ENCODE data around the gene BIRC3.
"Not testable (repeated sequence)": the region's sequence is repeated elsewhere in the genome, so short reads cannot be mapped to it uniquely, and the experiment has no call there.

The BIRC3 gene

DNA sequence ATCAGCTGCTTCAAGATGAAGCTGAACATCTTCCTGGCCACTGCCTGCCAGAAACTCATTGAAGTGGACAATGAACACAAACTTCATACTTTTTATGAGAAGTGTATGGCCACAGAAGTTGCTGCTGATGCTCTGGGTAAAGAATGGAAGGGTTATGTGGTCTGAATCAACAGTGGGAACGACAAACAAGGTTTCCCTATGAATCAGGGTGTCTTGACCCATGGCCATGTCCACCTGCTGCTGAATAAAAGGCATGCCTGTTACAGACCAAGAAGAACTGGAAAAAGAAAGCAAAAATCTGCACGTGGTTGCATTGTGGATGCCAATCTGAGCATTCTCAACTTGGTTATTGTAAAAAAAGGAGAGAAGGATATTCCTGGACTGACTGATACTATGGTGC lies 22.2 kb upstream of the BIRC3 start:
- DNase-seq (ENCODE audit: low read depth in 2 of 2): no peak

DNA sequence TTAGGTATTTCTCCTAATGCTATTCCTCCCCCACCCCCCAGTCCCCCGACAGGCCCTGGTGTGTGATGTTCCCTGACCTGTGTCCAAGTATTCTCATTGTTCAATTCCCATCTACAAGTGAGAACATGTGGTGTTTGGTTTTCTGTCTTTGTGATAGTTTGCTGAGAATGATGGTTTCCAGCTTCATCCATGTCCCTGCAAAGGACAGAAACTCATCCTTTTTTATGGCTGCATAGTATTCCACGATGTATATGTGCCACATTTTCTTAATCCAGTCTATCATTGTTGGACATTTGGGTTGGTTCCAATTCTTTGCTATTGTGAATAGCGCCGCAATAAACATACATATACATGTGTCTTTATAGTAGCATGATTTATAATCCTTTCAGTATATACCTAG lies 20.5 kb upstream of the BIRC3 start:
- DNase-seq (ENCODE audit: low read depth in 2 of 2): not testable (repeated sequence)

DNA sequence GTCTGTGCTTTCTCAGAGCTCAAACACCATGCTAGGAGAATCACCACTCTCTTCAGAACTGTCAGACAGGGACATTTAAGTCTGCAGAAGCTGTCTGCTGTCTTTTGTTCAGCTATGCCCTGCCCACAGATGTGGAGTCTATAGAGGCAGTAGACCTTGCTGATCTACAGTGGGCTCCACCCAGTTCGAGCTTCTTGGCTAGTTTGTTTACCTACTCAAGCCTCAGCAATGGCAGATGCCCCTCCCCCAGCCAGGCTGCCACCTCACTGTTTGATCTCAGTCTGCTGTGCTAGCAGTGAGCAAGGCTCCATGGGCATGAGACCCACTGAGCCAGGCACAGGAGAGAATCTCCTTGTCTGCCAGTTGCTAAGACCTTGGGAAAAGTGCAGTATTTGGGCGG lies 16.4 kb upstream of the BIRC3 start:
- DNase-seq (ENCODE audit: low read depth in 2 of 2): not testable (repeated sequence)

DNA sequence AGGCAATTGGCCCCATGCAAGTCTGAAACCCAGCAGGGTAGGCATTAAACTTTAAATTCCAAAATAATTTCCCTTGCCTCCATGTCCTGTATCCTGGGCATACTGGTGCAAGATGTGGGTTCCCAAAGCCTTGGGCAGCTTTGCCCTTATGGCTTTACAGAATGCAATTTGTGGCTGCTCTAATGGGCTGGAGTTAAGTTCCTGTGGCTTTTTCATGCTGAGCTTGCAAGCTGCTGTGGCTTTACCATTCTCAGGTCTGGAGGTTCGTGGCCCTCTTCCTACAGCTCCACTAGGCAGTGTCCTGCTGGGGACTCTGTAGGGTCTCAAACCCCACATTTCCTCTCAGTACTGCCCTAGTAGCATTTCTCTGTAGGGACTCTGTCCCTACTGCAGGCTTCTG lies 15.0 kb upstream of the BIRC3 start:
- no peak for DNase-seq (ENCODE audit: low read depth in 2 of 2)

DNA sequence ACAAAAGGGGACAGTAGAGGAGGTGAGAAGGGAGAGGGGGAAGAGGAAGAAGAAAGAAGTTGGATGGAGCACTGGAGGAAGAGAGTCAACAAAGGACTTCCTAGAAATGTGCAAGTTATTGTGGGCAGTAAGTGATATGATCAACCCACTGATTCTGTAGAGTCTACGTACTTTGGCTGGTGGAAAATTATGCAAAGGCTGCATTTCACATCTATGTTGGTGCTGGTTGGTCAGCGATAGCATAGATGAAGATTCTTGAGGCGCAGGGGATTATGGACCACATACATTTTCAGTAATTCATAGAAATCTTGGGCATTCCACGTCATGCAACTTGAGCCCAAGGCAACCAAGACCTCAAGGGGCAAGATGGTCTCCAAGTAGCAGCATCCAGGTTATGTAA lies 12.6 kb upstream of the BIRC3 start:
- DNase-seq (ENCODE audit: low read depth in 2 of 2): no peak

DNA sequence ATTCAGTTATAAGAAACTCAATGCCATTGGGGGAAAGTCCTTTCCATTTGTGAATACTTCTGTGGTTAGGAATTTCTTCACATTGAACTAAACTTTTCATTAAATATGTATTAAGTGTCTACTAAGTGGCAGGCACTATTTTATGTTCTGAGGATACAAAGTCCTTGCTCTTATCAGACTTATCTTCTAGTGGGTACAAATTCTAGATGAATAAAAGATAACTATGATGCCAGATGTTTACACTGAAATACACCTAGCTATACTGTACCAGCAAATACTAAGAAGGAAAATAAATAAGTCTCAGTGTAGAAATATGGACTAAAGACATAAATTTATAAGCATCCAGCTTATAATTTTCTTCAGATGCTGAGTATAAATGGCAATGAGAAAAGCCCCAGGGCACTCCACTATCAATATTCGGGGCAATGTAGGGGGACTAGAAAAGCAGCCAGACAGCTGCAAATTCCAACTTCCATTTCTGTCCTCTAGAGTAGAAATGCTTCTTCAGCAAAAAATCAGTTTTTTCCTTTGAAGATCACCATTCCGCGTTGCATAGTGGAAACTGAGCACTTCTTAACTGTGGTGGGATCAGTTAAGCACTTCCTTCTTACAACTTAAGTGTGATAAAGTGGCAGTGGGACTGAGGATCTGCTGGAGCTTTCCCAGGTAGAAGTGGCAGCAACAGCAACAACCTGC lies 11.8 kb upstream of the BIRC3 start:
- DNase-seq (ENCODE audit: low read depth in 2 of 2): no peak

DNA sequence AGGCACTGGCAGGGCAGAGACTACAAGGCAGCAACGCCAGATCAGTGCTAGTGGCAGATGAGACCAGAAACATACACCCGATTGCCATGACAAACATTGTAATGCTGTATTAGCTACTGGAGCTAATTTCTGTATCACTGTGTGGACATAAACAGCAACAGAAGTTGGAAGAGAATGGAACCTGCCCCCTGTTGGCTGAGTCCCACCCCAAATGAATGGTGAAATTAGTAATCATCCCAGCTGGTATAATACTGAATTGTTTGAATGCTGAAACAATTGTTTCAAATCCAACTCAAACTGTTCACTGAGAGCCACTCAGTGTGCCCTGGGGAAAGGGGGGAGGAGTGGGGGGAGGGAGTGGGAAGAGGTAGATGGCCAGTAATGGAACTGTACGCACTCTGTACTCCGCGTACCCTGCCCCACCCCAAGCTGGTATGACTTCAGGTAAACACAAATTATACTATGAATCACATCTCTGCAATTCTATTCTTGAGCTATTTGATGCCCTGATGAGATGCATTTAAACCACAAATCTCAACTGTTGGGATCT lies 11.2 kb upstream of the BIRC3 start:
- no peak for DNase-seq (ENCODE audit: low read depth in 2 of 2)

DNA sequence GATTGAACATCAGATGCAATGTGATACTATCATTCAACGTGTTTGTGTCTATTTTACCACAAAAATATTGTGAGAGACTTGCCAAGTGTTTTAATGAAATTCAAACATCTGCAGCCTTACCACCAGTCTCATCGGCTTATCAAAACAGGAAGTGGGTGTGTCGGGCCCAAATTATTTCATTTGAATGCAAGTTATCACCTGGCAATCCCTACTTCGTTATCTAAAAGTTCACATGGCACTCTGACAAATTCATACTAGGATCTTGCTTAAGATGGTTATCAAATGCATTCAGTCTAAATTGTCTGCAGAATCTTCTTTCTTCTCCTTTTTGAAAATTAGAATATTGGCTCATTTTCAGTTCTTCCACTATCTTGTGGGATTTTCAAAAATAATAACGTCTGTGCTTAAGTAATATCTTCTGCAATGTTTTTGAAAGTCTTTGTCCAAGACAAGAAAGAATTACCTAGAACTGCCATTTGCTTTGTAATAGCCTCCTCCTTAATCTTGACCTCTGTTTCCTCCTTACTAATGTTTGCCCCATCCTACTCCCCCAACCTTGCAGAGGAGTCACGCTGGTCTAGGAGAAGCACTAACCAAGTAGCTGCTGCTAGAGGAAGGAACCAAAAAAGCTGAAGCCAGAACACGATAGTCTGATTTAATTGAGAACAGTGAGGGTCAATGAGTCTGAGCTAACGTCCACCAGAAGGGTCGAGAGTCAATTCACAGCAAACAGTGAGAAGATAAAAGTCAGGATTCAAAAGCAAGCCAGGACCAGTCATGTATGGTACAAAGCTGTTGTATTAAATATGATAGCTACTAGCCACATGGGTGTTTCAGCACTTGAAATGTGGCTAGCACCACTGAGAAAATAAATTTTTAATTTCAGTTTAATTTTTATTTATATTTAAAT lies 10.2 kb upstream of the BIRC3 start:
- DNase-seq (ENCODE audit: low read depth in 2 of 2): no peak

DNA sequence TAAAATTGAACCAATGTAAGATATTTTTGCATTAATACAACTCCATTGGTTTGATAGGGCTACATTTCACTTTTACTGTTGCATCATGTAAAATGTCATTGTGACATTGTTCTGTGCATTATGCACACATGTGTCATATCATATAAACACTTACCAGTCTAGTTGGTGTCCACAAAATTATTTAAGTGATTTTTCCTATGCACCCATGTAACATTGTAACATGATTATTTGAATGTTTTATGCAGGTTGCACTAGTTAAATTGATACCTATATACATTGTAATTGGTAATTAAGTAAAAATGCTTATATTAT lies 9.6 kb upstream of the BIRC3 start:
- no peak for DNase-seq (ENCODE audit: low read depth in 2 of 2)

DNA sequence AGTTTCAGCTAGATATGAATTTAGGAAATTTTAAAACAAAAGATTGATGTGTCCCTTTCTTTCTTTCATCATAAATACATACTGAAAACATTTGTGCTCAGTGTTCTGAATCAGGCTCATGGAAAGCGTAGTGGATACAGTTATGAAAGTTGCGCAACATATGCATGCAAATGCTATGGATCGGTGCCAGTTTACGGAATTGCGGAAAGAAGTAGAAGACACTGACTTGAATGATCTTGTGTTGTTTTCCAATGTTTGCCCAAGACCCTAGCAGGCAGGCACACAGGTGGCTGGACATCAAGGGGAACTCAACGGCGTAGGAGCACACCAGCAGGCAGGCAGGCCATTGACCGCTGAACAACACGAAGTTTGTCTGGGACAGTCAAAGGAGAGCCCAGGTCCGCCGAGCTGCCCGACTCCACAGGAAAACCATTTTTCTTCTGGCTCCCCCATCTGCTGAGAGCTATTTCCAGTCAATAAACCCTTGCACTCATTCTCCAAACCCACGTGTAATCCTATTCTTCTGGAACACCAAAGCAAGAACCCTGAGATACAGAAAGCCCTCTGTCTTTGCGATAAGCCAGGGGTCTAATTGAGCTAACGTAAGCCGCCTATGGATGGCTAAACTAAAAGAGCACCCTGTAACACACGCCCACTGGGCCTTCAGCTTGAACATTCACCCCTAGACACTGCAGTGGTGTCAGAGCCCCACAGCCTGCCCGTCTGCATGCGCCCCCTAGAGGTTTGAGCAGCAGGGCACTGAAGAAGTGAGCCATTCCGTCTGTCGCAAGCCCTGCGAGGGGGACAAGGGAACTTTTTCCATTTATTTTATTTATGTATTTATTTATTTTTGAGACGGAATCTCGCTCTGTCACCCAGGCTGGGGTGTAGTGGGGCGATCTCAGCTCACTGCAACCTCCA lies 7.4 kb upstream of the BIRC3 start:
- no peak for DNase-seq (ENCODE audit: low read depth in 2 of 2)

DNA sequence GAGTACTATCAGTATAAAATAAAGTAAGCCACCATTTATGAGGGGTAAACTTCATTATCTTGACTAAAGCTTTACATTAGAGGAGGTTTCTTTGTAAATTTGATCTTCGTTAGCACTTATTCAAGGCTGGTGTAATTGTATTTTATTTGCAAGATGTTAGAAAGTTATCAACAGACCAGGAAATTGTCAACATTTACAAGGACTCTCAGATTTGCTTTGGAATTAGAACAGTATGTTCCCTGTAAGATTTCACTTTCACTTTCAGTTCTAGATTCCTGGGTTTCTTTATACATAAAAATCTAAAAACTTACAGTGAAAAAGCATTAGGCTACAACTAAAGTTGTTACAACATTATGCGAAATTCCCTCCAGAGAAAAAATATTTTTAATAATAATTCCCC lies 4.6 kb upstream of the BIRC3 start:
- DNase-seq (ENCODE audit: low read depth in 2 of 2): no peak

DNA sequence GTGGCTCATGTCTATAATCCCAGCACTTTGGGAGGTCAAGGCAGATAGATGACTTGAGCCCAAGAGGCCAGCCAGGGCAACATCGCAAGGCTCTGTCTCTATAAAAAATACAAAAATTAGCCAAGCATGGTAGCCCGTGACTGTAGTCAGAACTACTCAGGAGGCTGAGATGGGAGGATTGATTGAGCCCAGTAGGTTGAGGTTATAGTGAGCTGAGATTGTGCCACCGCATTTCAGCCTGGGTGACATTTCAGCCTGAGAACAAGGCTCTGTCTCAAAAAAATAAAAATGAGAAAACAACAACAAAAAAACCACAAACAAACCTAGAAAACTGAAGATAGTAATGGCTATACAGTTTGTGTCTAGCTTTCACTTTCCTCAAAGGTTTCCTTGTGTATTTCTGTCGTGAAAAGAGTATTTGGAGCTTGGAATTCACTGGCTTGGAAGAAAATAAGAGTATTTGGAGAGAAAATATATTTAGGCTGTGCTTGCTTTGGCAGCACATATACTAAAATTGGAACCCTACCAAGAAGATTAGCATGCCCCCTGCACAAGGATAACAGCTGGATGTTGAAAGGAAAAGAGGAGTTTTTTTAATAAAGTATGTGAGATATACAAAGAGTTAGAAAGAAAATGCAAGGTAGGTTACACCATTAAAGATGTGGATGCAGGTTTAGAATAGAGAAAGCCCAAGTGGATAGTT lies 3.9 kb upstream of the BIRC3 start:
- DNase-seq (ENCODE audit: low read depth in 2 of 2): no peak

DNA sequence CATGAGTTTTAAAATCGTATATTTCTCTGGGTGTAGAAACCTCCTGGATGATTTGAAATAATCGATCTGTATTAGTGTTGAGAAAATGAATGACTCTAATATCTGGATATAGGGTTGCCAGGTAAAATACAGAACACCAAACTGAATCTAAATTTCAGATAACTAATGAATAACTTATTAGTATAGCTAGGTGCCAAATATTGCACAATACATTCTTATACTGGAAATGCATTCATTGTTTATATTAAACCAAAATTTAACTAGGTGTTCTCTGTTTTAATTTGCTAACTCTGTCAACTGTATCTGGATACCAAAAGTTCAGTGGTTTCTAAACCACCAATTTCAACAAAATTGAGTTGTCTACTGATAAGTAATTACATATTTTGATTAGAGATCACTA lies 2.5 kb upstream of the BIRC3 start:
- DNase-seq (ENCODE audit: low read depth in 2 of 2): no peak

DNA sequence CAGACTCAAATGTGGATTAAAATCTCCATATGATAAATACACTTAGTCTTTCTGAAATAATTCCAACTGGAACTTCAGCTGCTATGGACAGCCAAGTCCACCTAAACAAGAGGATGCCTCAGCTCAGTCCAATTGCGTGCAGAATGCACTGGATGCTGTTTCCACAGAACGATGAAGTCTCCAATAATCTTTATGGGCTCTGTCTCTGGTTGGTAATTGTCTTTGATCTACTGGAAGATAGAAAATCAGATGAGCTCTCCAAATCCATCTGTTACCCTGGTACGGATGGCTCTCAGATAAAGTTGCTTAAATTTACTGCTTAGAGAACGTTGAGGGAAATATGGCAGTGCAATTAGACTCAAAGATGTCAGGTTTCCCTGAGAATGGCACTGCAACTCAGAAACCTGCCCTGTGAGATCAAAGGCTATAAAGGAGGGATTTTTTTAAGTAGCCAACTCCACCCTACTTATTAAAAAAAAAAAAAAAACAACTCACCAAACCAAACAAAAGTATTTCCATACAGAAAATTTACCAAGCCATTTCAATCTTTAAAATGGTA lies 859 bp upstream of the BIRC3 start:
- DNase-seq (ENCODE audit: low read depth in 2 of 2): no peak

DNA sequence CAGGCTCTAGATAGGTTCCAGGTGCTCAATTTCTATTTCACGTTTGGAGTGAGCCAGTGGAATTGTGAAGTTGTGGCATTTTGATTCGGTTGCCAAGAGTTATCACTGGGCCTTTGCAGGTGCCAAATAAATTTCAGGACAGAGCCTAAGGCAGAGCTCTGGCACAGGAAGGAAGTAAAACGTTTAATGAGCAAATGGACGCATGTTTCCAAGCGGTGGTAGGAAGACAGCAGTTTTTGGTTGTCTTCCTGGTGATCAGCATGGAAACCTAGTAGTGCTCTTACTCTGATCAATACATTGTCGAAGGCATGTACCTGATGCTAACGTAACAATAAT lies 452 bp downstream of the BIRC3 start:
- DNase-seq (ENCODE audit: low read depth in 2 of 2): no peak

DNA sequence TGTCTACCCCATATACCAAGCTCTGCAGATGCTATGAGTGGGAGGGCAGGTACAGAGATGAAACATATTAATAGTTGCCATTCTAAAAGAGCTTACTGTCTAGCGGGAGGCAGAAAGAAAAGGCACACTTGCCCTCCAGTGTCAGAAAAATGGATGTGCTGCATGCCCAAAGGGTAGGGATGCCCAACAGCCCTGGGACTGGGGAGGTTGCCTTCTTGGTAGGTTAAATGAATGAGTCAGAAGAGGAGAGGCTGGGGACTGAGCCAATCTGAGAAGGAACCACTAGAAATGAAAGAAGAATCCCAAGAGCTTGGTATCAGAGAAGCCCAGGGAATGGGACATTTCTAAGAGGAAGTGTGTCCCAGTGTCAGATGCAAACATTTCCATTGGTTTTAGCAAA lies 1.2 kb downstream of the BIRC3 start:
- no peak for DNase-seq (ENCODE audit: low read depth in 2 of 2)

DNA sequence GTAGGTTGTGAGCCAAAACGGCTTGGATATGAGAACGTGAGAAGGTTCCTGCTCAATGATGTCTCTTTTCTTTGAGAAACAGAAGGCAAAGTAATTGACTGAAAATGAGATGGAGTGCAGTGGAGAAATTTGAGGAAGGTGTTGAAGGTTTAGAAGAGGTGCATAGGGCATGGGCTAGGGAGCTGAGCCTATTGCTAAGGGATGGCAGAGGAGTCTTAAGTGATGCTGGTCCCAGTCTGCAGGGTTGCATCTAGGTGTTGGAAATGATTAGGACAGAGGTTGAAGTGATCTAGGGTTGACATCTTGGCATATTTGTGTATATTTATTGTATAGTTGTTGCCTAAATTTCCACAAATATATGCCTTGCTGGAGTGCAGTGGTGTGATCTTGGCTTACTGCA lies 2.3 kb downstream of the BIRC3 start:
- DNase-seq (ENCODE audit: low read depth in 2 of 2): no peak

DNA sequence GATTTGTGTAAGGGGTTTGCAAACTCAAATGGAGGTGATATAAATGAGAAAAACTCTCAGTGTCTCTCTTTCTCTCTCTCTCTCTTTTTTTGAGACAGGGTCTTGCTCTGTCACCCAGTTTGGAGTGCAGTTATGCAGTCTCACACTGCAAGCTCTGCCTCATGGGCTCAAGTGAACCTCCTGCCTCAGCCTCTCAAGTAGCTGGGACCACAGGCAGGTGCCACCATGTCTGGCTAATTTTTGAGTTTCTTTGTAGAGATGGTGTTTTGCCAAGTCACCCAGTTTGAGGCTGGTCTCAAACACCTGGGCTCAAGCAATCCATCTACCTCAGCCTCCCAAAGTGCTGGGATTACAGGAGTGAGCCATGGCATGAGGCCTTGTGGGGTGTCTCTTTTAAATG lies 2.9 kb downstream of the BIRC3 start:
- no peak for DNase-seq (ENCODE audit: low read depth in 2 of 2)

DNA sequence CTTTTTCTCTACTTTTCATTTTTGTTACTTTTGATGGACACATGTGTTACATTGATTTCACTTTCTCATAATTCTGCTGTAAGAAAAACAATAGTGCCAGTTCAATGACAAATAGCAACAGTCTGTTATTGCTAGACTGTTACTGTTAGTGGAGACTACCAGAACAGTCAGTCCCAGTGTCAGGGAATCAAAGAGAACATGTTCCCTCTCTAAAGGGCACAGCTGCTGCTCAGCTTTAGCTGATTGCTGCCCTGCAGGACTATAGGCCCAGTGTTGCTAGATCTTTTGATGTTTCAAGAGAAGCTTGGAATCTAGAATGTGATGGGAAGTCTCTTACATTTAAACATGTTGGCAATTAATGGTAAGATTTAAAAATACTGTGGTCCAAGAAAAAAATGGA lies 3.4 kb downstream of the BIRC3 start:
- no peak for DNase-seq (ENCODE audit: low read depth in 2 of 2)

DNA sequence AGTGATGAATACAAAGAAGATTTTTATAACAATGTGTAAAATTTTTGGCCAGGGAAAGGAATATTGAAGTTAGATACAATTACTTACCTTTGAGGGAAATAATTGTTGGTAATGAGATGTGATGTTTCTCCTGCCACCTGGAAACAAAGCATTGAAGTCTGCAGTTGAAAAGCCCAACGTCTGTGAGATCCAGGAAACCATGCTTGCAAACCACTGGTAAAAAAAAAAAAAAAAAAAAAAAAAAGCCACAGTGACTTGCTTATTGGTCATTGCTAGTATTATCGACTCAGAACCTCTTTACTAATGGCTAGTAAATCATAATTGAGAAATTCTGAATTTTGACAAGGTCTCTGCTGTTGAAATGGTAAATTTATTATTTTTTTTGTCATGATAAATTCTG lies 5.3 kb downstream of the BIRC3 start:
- no peak for DNase-seq (ENCODE audit: low read depth in 2 of 2)

DNA sequence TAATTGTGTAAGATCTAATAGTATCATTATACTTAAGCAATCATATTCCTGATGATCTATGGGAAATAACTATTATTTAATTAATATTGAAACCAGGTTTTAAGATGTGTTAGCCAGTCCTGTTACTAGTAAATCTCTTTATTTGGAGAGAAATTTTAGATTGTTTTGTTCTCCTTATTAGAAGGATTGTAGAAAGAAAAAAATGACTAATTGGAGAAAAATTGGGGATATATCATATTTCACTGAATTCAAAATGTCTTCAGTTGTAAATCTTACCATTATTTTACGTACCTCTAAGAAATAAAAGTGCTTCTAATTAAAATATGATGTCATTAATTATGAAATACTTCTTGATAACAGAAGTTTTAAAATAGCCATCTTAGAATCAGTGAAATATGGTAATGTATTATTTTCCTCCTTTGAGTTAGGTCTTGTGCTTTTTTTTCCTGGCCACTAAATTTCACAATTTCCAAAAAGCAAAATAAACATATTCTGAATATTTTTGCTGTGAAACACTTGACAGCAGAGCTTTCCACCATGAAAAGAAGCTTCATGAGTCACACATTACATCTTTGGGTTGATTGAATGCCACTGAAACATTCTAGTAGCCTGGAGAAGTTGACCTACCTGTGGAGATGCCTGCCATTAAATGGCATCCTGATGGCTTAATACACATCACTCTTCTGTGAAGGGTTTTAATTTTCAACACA lies 6.4 kb downstream of the BIRC3 start:
- DNase-seq (ENCODE audit: low read depth in 2 of 2): no peak
